Embryonic facial prominence (tissue), 1 donor: ENCODE results near the gene ZNF786.
"Not testable (repeated sequence)": the region's sequence is repeated elsewhere in the genome, so short reads cannot be mapped to it uniquely, and the experiment has no call there.

Experiments
- DNase-seq: peaks from one replicate; pipeline ENCODE4 v3.0.0-alpha.2; 2016; ENCODE audit errors: extremely low spot score

The ZNF786 gene

GRCh38 chr7:149084407-149084806, 6.1 kb downstream of the ZNF786 start:
- DNase-seq: no peak

- DNase-seq: no peak
These were observed 8.6 kb downstream of the ZNF786 start for GRCh38 chr7:149081914-149082313.

GRCh38 chr7:149077594-149077993, 12.9 kb downstream of the ZNF786 start:
- no peak for DNase-seq

- no peak for DNase-seq
These were observed 15.2 kb downstream of the ZNF786 start for GRCh38 chr7:149075286-149075685.

GRCh38 chr7:149074116-149074885, 16.2 kb downstream of the ZNF786 start:
- DNase-seq: no peak

GRCh38 chr7:149072438-149072775, 18.1 kb downstream of the ZNF786 start:
- DNase-seq: no peak

- no peak for DNase-seq
These were observed 18.7 kb downstream of the ZNF786 start for GRCh38 chr7:149071641-149072437.

- DNase-seq: no peak
These were observed 19.3 kb downstream of the ZNF786 start for GRCh38 chr7:149071182-149071635.

- no peak for DNase-seq
These were observed 20.0 kb downstream of the ZNF786 start for GRCh38 chr7:149070372-149071125.

- DNase-seq: no peak
These were observed 22.6 kb downstream of the ZNF786 start for GRCh38 chr7:149067869-149068268.

- DNase-seq: no peak
These were observed 27.0 kb downstream of the ZNF786 start for GRCh38 chr7:149063476-149063875.

- not testable (repeated sequence) for DNase-seq
These were observed 28.2 kb downstream of the ZNF786 start for GRCh38 chr7:149062217-149062899.

- no peak for DNase-seq
These were observed 30.4 kb downstream of the ZNF786 start for GRCh38 chr7:149060156-149060555.

- no peak for DNase-seq
These were observed 36.6 kb downstream of the ZNF786 start for GRCh38 chr7:149053885-149054284.

- no peak for DNase-seq
These were observed 37.1 kb downstream of the ZNF786 start for GRCh38 chr7:149053384-149053783.

GRCh38 chr7:149050941-149051340, 39.6 kb downstream of the ZNF786 start:
- no peak for DNase-seq

- DNase-seq: no peak
These were observed 41.7 kb downstream of the ZNF786 start for GRCh38 chr7:149048805-149049204.

- DNase-seq: no peak
These were observed 44.1 kb downstream of the ZNF786 start for GRCh38 chr7:149046416-149046815.

GRCh38 chr7:149043936-149044335, 46.6 kb downstream of the ZNF786 start:
- no peak for DNase-seq

- DNase-seq: no peak
These were observed 49.2 kb downstream of the ZNF786 start for GRCh38 chr7:149041350-149041749.

GRCh38 chr7:149038641-149039040, 51.9 kb downstream of the ZNF786 start:
- not testable (repeated sequence) for DNase-seq

- DNase-seq: no peak
These were observed 53.8 kb downstream of the ZNF786 start for GRCh38 chr7:149036676-149037075.
